Activated naive CD8-positive, alpha-beta T cell (primary cell): ENCODE measurements around the gene TNK2.
"Not testable (repeated sequence)": the region's sequence is repeated elsewhere in the genome, so short reads cannot be mapped to it uniquely, and the experiment has no call there.

Experiments
- H3K27ac Mint-ChIP-seq: one replicate; pipeline ENCODE4 v1.8.0; 2021; ENCODE audit warnings: mixed read lengths
- H3K27me3 Mint-ChIP-seq: one replicate; pipeline ENCODE4 v1.8.0; 2021; ENCODE audit warnings: mixed read lengths
- H3K36me3 Mint-ChIP-seq: one replicate; pipeline ENCODE4 v1.8.0; 2021; ENCODE audit warnings: mixed read lengths
- H3K4me1 Mint-ChIP-seq: one replicate; pipeline ENCODE4 v1.8.0; 2021; ENCODE audit warnings: low read depth, mixed read lengths
- H3K4me3 Mint-ChIP-seq: one replicate; pipeline ENCODE4 v1.8.0; 2021; ENCODE audit warnings: mild to moderate bottlenecking, mixed read lengths
- H3K9me3 Mint-ChIP-seq: one replicate; pipeline ENCODE4 v1.8.0; 2021; ENCODE audit warnings: low read depth, mixed read lengths

The TNK2 gene

DNA sequence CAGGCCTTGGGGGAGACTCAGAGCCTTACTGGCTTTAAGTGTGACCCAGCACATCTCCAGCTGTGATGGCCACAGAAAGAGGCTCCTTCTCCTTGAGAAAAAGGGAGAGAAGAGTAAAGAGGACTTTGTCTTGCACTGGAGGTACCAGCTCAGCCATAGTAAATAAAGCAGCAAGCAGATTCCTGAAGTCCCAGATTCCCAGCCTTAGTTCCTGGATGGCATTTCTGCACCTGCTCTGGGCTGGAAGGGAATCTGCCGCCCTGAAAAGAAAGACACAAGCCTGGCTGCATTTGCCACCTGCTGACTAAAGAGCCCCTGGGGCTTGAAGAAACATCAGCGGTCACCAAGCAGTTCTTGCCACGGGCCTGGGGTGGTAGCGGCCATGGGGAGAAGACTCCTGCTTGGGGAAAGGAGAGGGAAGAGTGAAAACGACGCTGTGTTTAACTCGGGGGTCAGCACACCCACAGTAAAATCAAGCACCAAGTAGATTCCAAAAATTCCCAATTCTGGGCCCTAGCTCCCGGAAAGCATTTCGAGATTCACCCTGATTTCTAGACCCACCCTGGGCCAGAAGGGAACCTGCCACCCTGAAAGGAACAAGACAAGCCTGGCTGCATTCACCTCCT, 24.2 kb upstream of the TNK2 start:
- no peak overlapping the region for H3K4me3 Mint-ChIP-seq
- no peaks in the 10 kb centered on the region for H3K36me3 Mint-ChIP-seq
- no peaks in the 10 kb centered on the region for H3K4me1 Mint-ChIP-seq
- H3K27ac Mint-ChIP-seq = no peak overlapping the region
- no peaks in the 10 kb centered on the region for H3K9me3 Mint-ChIP-seq
- H3K27me3 Mint-ChIP-seq = no peaks in the 10 kb centered on the region

DNA sequence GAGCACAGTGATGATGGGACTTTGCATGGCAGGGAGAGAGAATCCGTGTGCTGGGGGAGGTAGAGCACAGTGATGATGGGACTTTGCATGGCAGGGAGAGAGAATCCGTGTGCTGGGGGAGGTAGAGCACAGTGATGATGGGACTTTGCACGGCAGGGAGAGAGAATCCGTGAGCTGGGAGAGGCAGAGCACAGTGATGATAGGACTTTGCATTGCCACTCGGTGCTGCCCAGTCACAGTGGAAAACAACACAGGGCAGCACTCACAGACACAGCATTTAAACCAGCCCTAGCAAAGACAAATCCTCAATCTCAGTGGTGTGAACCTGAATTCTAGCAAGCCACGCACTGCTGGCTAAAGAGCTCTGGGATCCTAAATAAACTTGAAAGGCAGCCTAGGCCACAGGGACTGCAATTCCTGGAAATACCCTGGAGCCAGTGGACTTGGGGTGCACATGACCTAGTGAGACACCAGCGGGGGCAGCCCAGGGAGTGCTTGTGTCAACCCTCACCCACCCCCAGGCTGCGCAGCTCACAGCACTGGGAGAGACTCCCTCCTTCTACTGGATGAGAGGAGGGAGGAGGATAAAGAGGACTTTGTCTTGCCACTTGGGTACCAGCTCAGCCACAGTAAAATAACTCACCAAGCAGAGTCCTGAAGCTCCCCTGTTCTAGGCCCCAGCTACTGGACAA, 23.4 kb upstream of the TNK2 start:
- no peaks in the 10 kb centered on the region for H3K4me1 Mint-ChIP-seq
- no peaks in the 10 kb centered on the region for H3K36me3 Mint-ChIP-seq
- no peak overlapping the region for H3K4me3 Mint-ChIP-seq
- H3K27me3 Mint-ChIP-seq = no peaks in the 10 kb centered on the region
- H3K27ac Mint-ChIP-seq = no peak overlapping the region
- H3K9me3 Mint-ChIP-seq = no peaks in the 10 kb centered on the region

DNA sequence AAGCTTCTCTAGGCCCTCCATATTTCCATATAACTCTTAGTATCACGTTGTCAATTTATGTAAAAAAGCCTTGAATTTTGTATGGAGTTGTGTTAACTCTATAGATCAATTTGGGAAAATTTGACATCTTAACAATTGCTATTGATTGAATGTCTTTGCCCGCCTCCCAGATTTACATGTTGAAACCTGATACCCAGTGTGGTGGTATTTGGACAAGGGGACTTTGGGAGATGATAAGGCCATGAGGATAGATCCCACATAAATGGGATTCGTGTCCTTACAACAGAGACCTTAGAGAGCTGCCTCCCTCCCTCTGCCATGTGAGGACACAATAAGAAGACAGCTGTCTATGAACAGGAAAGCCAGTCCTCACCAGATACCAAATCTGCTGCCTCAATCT, 21.1 kb upstream of the TNK2 start:
- no peaks in the 10 kb centered on the region for H3K9me3 Mint-ChIP-seq
- no peaks in the 10 kb centered on the region for H3K27me3 Mint-ChIP-seq
- H3K27ac Mint-ChIP-seq = no peak overlapping the region
- H3K4me3 Mint-ChIP-seq = no peak overlapping the region
- H3K36me3 Mint-ChIP-seq = no peaks in the 10 kb centered on the region
- no peaks in the 10 kb centered on the region for H3K4me1 Mint-ChIP-seq

DNA sequence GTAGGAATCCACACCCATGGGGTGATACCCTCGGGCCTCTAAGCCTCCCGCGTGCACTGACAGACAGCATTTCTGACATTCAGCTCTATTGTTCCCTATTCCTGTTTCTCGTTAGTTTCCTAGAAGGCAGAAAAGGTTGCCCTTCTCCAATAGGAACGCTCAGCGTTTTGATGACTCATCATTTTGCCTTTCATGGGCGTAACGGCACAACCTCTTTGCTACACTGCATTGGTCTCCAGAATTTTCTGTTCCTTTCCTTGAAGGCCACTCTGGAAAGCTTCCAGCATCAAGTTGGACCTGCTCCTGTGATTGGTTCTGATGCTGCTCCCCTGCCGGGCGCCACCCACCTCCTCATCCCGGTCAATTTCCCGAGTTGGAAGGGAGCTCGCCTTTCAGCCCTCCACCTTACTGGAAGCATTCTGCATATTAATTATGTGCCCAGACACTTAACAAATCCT, 13.0 kb upstream of the TNK2 start:
- Mint-ChIP-seq H3K27me3 (peaks cover 6% of the 10 kb centered on the region), H3K36me3 (no peaks in the 10 kb centered on the region), H3K9me3 (no peaks in the 10 kb centered on the region), H3K4me1 (peaks cover 2% of the 10 kb centered on the region), H3K4me3 (no peak overlapping the region), H3K27ac (no peak overlapping the region)

DNA sequence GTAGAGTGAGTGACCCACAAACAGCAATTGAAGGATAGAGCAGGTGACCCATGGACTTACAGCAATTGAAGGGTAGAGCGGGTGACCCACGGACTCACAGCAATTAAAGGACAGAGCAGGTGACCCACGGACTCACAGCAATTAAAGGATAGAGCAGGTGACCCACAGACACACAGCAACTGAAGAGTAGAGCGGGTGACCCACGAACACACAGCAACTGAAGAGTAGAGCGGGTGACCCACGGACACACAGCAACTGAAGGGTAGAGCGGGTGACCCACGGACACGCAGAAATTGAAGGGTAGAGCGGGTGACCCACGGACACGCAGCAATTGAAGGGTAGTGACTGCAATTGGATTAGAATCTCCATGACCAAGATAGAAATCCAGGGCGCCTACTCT, 9.8 kb upstream of the TNK2 start:
- Mint-ChIP-seq H3K36me3 (no peaks in the 10 kb centered on the region), H3K9me3 (no peaks in the 10 kb centered on the region), H3K4me3 (no peak overlapping the region), H3K27me3 (peaks cover 6% of the 10 kb centered on the region), H3K4me1 (peaks cover 11% of the 10 kb centered on the region), H3K27ac (no peak overlapping the region)

DNA sequence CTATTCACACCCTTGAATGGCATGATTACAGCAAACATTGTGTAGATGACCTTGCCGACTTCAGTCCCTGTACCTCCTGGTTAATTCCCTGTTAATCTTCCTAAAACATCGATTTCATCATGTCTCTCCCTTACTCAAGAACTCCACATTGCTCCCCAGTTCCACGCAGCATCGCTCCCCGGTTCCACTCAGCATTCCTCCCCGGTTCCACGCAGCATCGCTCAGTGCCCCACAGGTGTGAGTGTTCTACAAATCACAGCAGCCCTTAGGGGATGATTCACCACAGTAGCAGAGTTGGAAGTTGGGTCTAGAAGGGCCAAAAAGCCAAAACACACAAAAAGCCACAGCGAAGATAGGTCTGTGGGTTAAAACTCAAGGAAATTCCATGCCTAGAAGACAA, 8.6 kb upstream of the TNK2 start:
- no peaks in the 10 kb centered on the region for H3K36me3 Mint-ChIP-seq
- no peak overlapping the region for H3K4me3 Mint-ChIP-seq
- H3K9me3 Mint-ChIP-seq = no peaks in the 10 kb centered on the region
- H3K27ac Mint-ChIP-seq = no peak overlapping the region
- peaks cover 11% of the 10 kb centered on the region for H3K4me1 Mint-ChIP-seq
- H3K27me3 Mint-ChIP-seq = peaks cover 6% of the 10 kb centered on the region

DNA sequence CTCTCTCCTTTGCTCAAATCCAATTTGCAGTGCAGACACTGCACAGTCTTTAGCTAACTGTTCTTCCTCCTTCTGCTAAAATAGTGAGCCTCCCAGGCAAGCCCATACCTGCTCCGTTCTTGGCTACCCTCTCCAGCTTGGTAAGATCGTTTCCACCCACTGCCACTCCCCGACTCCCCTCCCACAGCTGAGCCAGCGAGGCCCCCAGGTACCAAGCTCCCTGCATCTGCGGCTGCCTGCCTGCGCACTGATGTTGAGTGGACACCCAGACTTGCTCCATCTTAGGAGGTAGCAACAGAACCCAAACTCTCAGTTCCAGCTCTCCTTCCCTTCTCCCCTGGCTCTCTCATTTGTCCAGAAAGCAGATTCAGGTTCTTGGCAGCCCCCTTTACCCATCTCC, 7.9 kb upstream of the TNK2 start:
- Mint-ChIP-seq H3K4me1 (peaks cover 11% of the 10 kb centered on the region), H3K27me3 (peaks cover 6% of the 10 kb centered on the region), H3K27ac (no peak overlapping the region), H3K4me3 (no peak overlapping the region), H3K9me3 (no peaks in the 10 kb centered on the region), H3K36me3 (no peaks in the 10 kb centered on the region)

DNA sequence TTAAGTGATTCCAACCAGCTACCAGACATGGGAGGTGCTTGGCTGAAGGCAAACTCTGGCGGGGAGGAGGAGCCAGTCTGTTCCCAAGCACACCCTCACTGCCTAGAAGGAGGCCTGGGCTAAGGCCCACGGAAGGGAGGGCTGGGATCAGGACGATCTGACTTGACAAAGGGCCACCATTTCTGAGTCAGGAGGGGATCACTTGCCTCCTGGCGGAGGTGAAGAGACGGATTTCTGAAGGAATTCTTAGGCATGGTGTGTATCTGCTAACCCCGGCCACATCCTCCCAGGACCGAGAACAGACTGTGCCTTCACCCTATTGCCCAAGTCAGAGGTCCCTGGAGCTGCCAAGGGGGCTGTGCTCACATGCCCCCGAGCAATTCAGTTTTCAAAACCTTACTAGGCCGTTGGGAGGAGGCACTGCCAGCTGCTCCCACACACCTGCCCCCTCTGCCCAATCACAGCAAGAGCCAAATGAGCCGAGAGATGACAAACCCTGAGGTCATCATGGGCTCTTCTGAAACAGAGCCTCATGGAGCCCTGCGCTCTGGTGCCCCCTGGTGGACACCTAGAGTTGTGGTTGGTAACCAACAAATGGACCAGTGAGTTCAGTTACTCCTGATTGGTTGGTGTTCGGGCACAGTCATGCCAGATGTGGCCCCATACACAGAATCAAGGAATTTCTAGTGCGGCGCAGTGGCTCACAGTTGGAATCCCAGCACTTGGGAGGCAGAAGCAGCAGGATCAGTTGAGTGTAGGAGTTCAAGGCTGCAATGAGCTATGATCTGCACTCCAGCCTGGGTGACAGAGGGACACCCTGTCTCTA, 6.5 kb upstream of the TNK2 start:
- Mint-ChIP-seq H3K4me1 (peaks cover 11% of the 10 kb centered on the region), H3K9me3 (no peaks in the 10 kb centered on the region), H3K36me3 (no peaks in the 10 kb centered on the region), H3K27me3 (peaks cover 6% of the 10 kb centered on the region), H3K27ac (no peak overlapping the region), H3K4me3 (peak overlapping the region; percentile 7)

DNA sequence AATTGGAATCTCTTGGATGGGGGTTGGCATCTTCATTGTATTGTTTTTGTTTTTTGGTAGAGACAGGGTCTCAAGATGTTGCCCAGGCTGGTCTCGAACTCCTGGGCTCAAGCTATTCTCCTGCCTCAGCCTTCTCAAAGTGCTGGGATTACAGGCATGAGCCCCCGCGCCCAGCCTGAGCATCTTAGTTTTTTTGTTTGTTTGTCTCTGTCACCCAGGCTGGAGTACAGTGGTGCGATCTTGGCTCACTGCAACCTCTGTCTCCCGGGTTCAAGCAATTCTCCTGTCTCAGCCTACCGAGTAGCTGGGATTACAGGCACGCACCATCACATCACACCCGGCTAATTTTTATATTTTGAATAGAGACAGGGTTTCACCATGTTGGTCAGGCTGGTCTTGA, 5.8 kb upstream of the TNK2 start:
- not testable (repeated sequence) for H3K9me3 Mint-ChIP-seq, H3K27me3 Mint-ChIP-seq, H3K36me3 Mint-ChIP-seq, H3K4me3 Mint-ChIP-seq, H3K4me1 Mint-ChIP-seq, H3K27ac Mint-ChIP-seq

DNA sequence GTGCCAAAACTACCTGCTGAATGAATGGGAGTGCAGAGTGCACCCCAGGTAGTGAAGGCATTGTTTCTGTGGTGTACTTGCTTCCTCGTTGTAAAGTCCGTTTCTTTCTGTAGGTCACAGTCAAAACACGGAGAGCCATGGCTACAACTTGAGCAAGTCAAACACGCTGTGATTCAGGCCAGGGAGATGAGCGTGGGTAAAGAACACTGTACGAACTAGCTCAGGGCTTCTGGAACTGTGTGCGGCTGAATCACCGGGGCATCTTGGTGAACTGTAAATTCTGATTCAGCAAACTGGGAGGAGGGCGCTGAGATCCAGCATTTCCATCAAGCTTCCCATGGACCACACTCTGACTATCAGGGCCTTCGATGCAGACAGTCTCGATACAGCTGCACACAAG, 5.0 kb upstream of the TNK2 start:
- Mint-ChIP-seq H3K4me3 (no peak overlapping the region), H3K9me3 (no peaks in the 10 kb centered on the region), H3K27me3 (peaks cover 6% of the 10 kb centered on the region), H3K36me3 (no peaks in the 10 kb centered on the region), H3K4me1 (peaks cover 9% of the 10 kb centered on the region), H3K27ac (no peak overlapping the region)

DNA sequence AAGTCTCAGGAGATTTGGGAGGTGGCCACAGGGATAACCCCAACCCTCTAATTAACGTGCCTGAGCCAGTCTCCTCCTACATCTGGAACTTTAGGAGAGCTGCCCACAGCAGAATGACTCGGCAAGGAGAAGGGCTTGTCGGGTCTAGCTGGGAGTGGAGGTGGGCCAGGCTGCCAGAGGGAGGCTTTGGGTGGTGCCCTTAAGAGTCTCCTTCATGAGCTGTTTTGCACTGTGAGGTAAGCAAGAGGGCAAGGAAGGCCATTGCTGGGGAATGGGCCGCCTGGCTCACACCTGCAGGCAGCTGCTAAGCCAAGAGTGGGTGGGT, 3.6 kb upstream of the TNK2 start:
- no peak overlapping the region for H3K4me3 Mint-ChIP-seq
- no peak overlapping the region for H3K27ac Mint-ChIP-seq
- H3K4me1 Mint-ChIP-seq = peaks cover 21% of the 10 kb centered on the region
- no peaks in the 10 kb centered on the region for H3K36me3 Mint-ChIP-seq
- peaks cover 2% of the 10 kb centered on the region for H3K27me3 Mint-ChIP-seq
- no peaks in the 10 kb centered on the region for H3K9me3 Mint-ChIP-seq

DNA sequence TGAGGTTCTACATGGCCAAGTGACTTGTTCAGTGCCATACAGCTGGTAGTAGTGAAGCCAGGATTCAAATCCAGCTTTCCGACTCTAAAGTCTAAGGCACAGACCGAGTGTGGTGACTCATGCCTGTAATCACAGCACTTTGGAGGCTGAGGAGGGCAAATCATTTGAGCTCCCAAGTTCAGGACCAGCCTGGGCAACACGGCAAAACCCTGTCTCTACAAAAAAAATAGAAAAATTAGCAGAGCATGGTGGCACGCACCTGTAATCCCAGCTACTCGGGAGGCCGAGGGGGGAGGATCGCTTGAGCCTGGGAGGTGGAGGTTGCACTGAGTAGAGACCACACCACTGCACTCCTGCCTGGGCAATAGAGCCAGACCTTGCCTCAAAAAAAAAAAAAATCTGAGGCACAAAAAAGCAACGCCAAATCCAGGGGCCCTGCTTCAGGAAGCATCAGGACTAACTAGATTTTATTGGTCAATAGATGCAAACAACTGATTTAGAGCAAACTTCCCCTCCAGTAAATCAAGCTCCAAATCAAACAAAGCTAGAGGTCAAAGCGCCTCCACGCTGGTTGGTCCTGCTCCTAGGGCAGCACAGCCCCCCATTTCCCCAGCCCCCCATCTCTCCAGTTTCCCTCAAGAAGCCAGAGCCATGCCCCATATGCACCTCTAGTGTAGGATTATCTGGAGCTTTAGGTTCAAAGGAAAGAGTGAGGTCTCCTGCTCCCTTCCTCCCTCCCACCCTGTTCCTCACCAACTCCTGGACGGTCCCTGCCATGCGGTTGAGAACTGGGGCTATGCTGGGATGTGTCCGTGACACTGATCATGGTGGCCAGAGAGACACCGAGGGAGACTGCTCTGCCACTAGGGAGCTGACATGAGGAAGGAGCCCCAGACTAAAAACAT, 2.9 kb upstream of the TNK2 start:
- Mint-ChIP-seq H3K4me1 (peaks cover 26% of the 10 kb centered on the region), H3K9me3 (no peaks in the 10 kb centered on the region), H3K27ac (no peak overlapping the region), H3K4me3 (no peak overlapping the region), H3K27me3 (no peaks in the 10 kb centered on the region), H3K36me3 (no peaks in the 10 kb centered on the region)

DNA sequence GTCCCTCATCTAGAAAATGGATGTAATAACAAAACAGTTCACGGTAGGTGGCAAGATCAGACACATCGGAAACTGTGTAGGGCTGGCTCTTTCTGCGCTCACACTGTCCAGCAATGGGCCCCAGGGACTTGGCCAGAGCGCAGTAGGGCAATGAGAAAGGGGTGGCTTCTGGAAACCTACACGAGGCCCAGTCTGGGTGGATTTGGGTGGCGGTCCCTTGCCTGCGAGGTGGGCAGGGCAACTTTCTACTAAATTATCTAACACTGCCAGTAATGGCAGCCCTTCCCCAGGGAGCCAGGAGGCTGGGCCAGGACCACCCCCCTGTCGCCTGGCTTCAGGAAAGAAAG, 2.1 kb upstream of the TNK2 start:
- Mint-ChIP-seq H3K27ac (no peak overlapping the region), H3K36me3 (peaks cover 3% of the 10 kb centered on the region), H3K4me3 (peak overlapping the region; percentile 73), H3K27me3 (no peaks in the 10 kb centered on the region), H3K9me3 (no peaks in the 10 kb centered on the region), H3K4me1 (peaks cover 35% of the 10 kb centered on the region)

DNA sequence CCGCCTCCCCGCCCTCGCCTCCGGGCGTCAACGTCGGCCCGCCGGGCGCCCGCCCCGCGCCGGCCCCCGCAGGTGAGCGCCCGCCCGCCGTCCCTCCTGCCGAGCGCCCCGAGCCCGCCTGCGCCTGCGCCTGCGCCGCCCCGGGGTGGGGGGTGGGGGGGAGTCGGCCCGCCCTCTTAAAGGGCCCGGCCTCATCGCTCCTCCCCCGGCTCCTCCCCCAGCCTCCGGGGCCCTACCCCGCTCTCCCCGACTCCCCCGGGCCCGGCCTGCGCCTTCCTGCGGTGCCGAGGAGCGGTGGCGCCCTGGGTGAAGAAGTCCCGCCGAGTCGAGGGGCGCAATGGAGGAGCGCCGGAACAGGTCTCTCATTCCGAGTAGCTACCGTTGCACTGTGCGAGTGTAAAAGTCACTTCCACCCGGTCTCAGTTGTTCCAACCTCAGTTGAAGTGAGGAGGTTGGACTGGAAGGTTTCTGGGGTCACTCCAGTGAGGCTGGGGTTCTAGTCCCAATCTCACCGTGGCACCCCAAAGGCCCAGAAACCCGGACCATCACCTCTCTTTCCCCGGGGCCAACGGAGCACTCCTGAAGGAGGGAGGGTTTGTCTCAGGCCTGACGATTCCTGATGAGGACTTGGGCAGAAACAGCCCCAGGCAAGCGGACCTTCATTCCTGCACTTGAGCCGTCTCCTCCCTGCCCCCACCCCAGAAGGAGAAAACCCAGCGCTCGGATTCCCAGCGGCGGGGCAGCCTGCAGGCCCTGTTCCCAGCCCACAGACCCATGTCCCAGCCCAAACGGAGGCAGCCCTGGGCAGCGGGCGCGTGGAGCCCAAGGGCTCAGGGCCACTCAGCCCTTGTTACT, 1.5 kb upstream of the TNK2 start:
- Mint-ChIP-seq H3K36me3 (peaks cover 3% of the 10 kb centered on the region), H3K27me3 (no peaks in the 10 kb centered on the region), H3K9me3 (no peaks in the 10 kb centered on the region), H3K4me1 (peaks cover 37% of the 10 kb centered on the region), H3K4me3 (peak overlapping the region; percentile 73), H3K27ac (peak overlapping the region; percentile 68)
